K562 (cell line): Measurements from ENCODE around the gene OXLD1. TPM values are rescaled to one million over a fixed set of nuclear protein-coding genes. Genes with fewer than 3 reads are reported as not detected.

ENCODE experiments used
- BRCA1 ChIP-seq, 2 experiments: fragments of 450-650 bp in 1 of 2; sonication (generic) in 1 of 2; formaldehyde crosslinking in 1 of 2; IDR thresholded peaks; 2 replicates each; pipeline versions ENCODE4 v1.5.0 to v1.6.1; 2017 to 2020; ENCODE audit warnings: mild to moderate bottlenecking in 1 of 2, missing genetic modification reagents in 1 of 2
- CBX2 ChIP-seq: fragments of 200-600 bp; sonication (generic); IDR thresholded peaks from one replicate; pipeline ENCODE4 v1.6.1; 2012; ENCODE audit warnings: mild to moderate bottlenecking, low read length, inconsistent platforms; ENCODE audit not compliant: insufficient read depth, poor library complexity, severe bottlenecking
- CTBP1 ChIP-seq: fragments of 450-650 bp; IDR thresholded peaks from 2 replicates; pipeline ENCODE4 v1.6.1; 2016; ENCODE audit warnings: borderline replicate concordance
- DNMT1 ChIP-seq: fragments of 450-650 bp; IDR thresholded peaks from 2 replicates; pipeline ENCODE4 v1.6.1; 2016; ENCODE audit warnings: antibody characterized with exemption, mild to moderate bottlenecking
- EHMT2 ChIP-seq: fragments of 450-650 bp; IDR thresholded peaks from 2 replicates; pipeline ENCODE4 v1.6.1; 2018; ENCODE audit warnings: antibody characterized with exemption
- ETV5 ChIP-seq: sonication (generic); formaldehyde crosslinking; IDR thresholded peaks from 2 replicates; pipeline ENCODE4 v1.4.0; 2020; ENCODE audit warnings: low read depth, mild to moderate bottlenecking, missing genetic modification reagents
- KDM2B ChIP-seq: fragments of 250-450 bp; sonication (Bioruptor Pico); IDR thresholded peaks from 2 replicates; pipeline ENCODE4 v1.8.0; 2021; ENCODE audit warnings: mild to moderate bottlenecking, moderate library complexity
- MIER1 ChIP-seq: fragments of 450-650 bp; IDR thresholded peaks from 2 replicates; pipeline ENCODE4 v1.6.1; 2016; ENCODE audit warnings: antibody characterized with exemption, mild to moderate bottlenecking, low read depth
- MXD1 ChIP-seq: fragments of 250-450 bp; sonication (Bioruptor Pico); IDR thresholded peaks from 2 replicates; pipeline ENCODE4 v1.8.0; 2021; ENCODE audit warnings: borderline replicate concordance, mild to moderate bottlenecking, moderate library complexity; ENCODE audit not compliant: poor library complexity, severe bottlenecking
- RCOR1 ChIP-seq, 2 experiments: IDR thresholded peaks; 2 replicates each; pipeline ENCODE4 v1.6.1; 2012; ENCODE audit warnings: low read depth in 2 of 2, low read length in 2 of 2, borderline replicate concordance in 1 of 2, improper control_type of control experiment in 1 of 2
- SLC30A9 ChIP-seq: fragments of 250-450 bp; sonication (Bioruptor Pico); IDR thresholded peaks from 2 replicates; pipeline ENCODE4 v1.8.0; 2022; ENCODE audit warnings: mild to moderate bottlenecking, moderate library complexity
- SPI1 ChIP-seq: IDR thresholded peaks from 2 replicates; pipeline ENCODE4 v1.6.1; 2011; ENCODE audit warnings: low read depth, low read length, control low read depth, borderline replicate concordance
- SREBF1 ChIP-seq: fragments of 150-350 bp; IDR thresholded peaks from 2 replicates; pipeline ENCODE4 v1.6.1; 2014; ENCODE audit warnings: antibody characterized with exemption, low read depth, low read length, borderline replicate concordance
- THRB ChIP-seq: fragments of 450-650 bp; formaldehyde crosslinking; conservative IDR thresholded peaks from 2 replicates; pipeline ENCODE4 v1.4.0; 2022; ENCODE audit warnings: mild to moderate bottlenecking, missing genetic modification characterization
- ZC3H8 ChIP-seq: fragments of 450-650 bp; IDR thresholded peaks from 2 replicates; pipeline ENCODE4 v1.6.1; 2017
- ZNF263 ChIP-seq: sonication (generic); formaldehyde crosslinking; IDR thresholded peaks from 2 replicates; pipeline ENCODE4 v1.8.0; 2022; ENCODE audit warnings: mild to moderate bottlenecking, missing genetic modification reagents, borderline replicate concordance
- ZNF282 ChIP-seq: sonication (generic); formaldehyde crosslinking; IDR thresholded peaks from 2 replicates; pipeline ENCODE4 v1.8.1; 2023; ENCODE audit warnings: missing genetic modification reagents
- ZNF3 ChIP-seq: fragments of 250-450 bp; sonication (Bioruptor Pico); IDR thresholded peaks from 2 replicates; pipeline ENCODE4 v1.5.0; 2021; ENCODE audit warnings: mild to moderate bottlenecking, moderate library complexity
- ZNF551 ChIP-seq: fragments of 250-450 bp; sonication (Bioruptor Pico); IDR thresholded peaks from 2 replicates; pipeline ENCODE4 v1.5.0; 2021; ENCODE audit warnings: mild to moderate bottlenecking, moderate library complexity
- ZNF785 ChIP-seq: fragments of 250-450 bp; sonication (Bioruptor Pico); IDR thresholded peaks from 2 replicates; pipeline ENCODE4 v1.4.0; 2020; ENCODE audit warnings: mild to moderate bottlenecking
- ZNF79 ChIP-seq: fragments of 250-450 bp; sonication (Bioruptor Pico); IDR thresholded peaks from 2 replicates; pipeline ENCODE4 v1.4.0; 2020; ENCODE audit warnings: low read depth, mild to moderate bottlenecking, moderate library complexity
- polyA plus RNA-seq, 8 experiments: library from polyadenylated mRNA; depleted of rRNA in 4 of 8; stranded (reverse) in 5 of 8; unstranded in 3 of 8; fragments of >200 nt; fragmentation: Nextera tagmentation in 2 of 8; fragmentation: Illumina TruSeq in 1 of 8; extraction: Ambion mirVana in 2 of 8; extraction: Trizol in 1 of 8; gene quantifications; 2 replicates each; pipeline versions ENCODE4 v1.2.1 to v1.2.3, GENCODE V29; 2011 to 2014; ENCODE audit warnings: inconsistent platforms in 1 of 8, missing spikeins in 1 of 8
- total RNA-seq, 7 experiments: library from RNA; depleted of rRNA in 6 of 7; stranded (reverse); fragments of >200 nt in 6 of 7; fragmentation: Illumina TruSeq in 2 of 7; extraction: Trizol in 2 of 7; gene quantifications; 2 replicates each; pipeline versions ENCODE4 v1.2.1 to v1.2.3, GENCODE V29; 2011 to 2021; ENCODE audit warnings: low replicate concordance in 1 of 7
- TF ChIP-seq, protein P1 (sequence below): fragments of 200-800 bp; sonication (Bioruptor generic); IDR thresholded peaks from 2 replicates; pipeline ENCODE4 v1.6.1; 2017; ENCODE audit warnings: missing genetic modification characterization, missing compliant biosample characterization
- TF ChIP-seq, protein P2 (sequence below): IDR thresholded peaks from 2 replicates; pipeline ENCODE4 v1.6.1; 2011; ENCODE audit warnings: borderline replicate concordance, low read depth, mild to moderate bottlenecking, moderate library complexity, low read length; ENCODE audit not compliant: insufficient read depth, poor library complexity, severe bottlenecking

OXLD1 gene
- total and polyA plus RNA-seq, 9 of the 15 experiments (the other 6 are each of a cell fraction or from before 2014, with no cell fraction given) = 4.4 to 115 (median 29.3) TPM

DNA sequence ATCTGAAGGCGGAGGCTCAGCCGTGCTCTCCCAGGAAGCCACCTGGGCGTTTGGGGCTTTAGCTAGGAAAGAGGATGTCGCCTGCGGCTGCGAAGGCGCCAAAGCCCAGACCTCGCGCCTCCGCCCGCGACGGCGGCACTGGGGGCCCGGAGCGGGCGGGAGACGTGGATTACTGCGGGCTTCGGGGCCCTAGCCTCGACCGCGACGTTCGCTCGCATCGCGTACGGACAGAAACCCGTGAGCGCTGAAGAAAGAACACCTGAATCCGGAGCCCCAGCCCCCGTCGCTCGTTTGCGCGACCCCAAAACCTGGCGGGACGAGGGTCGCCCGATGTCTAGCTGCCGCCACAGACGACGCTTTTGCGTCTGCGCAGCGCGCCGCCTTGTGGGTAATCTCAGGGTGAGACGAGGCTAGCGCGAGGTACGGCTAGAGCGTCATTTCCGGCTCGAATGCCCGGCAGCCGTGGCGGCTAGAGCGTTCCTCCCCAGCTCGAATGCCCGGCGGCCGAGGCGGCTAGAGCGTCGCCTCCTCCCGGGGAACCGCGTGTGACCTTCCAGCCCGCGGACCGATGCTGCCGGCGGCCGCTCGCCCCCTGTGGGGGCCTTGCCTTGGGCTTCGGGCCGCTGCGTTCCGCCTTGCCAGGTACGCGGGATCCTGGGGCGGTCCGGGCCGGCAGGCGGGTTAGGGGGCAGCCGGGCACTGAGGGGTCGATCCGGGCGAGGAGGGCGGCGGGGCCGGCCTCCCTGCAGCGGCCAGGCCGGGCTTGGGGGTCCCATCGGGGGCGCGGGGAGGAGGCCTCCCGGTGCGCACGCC lies 36.7 kb upstream of the OXLD1 start, which contains the start of gene MRPL12 (continued):
- TF ChIP-seq THRB (CRISPR knock-in tag) = no peak
- TF ChIP-seq BRCA1 (IDR thresholded peaks at IDR 0.05) = no peak
- no peak for TF ChIP-seq BRCA1 (CRISPR knock-in tag; IDR thresholded peaks at IDR 0.05)
- no peak for TF ChIP-seq ZNF551
- no peak for TF ChIP-seq ZNF79 (CRISPR knock-in tag)
- TF ChIP-seq SPI1 = no peak
- TF ChIP-seq MIER1 = no peak
- TF ChIP-seq CTBP1 = peak; percentile 83
- no peak for TF ChIP-seq DNMT1
- TF ChIP-seq EHMT2 = no peak
- no peak for TF ChIP-seq RCOR1 (IDR thresholded peaks at IDR 0.05; ENCODE audit: borderline replicate concordance in 1 of 2, low read depth in 2 of 2, low read length in 2 of 2)
- TF ChIP-seq ZNF282 (CRISPR knock-in tag) = no peak
- TF ChIP-seq MXD1 (CRISPR knock-in tag) = peak; percentile 95
- no peak for TF ChIP-seq ZNF3 (CRISPR knock-in tag)
- TF ChIP-seq ETV5 (CRISPR knock-in tag) = peak; percentile 91
- TF ChIP-seq ZNF785 (CRISPR knock-in tag) = no peak
- no peak for TF ChIP-seq SLC30A9 (CRISPR knock-in tag)
- no peak for TF ChIP-seq SREBF1
- TF ChIP-seq, protein P1, sequence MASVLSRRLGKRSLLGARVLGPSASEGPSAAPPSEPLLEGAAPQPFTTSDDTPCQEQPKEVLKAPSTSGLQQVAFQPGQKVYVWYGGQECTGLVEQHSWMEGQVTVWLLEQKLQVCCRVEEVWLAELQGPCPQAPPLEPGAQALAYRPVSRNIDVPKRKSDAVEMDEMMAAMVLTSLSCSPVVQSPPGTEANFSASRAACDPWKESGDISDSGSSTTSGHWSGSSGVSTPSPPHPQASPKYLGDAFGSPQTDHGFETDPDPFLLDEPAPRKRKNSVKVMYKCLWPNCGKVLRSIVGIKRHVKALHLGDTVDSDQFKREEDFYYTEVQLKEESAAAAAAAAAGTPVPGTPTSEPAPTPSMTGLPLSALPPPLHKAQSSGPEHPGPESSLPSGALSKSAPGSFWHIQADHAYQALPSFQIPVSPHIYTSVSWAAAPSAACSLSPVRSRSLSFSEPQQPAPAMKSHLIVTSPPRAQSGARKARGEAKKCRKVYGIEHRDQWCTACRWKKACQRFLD (CRISPR knock-in tag) = peak; percentile 73; the same call in 1 of the 2 replicates
- peak; percentile 31; the same call in 1 of the 2 replicates for TF ChIP-seq KDM2B (CRISPR knock-in tag)
- no peak for TF ChIP-seq ZC3H8
- no peak for TF ChIP-seq ZNF263 (CRISPR knock-in tag)
- no peak for TF ChIP-seq CBX2
- TF ChIP-seq, protein P2, sequence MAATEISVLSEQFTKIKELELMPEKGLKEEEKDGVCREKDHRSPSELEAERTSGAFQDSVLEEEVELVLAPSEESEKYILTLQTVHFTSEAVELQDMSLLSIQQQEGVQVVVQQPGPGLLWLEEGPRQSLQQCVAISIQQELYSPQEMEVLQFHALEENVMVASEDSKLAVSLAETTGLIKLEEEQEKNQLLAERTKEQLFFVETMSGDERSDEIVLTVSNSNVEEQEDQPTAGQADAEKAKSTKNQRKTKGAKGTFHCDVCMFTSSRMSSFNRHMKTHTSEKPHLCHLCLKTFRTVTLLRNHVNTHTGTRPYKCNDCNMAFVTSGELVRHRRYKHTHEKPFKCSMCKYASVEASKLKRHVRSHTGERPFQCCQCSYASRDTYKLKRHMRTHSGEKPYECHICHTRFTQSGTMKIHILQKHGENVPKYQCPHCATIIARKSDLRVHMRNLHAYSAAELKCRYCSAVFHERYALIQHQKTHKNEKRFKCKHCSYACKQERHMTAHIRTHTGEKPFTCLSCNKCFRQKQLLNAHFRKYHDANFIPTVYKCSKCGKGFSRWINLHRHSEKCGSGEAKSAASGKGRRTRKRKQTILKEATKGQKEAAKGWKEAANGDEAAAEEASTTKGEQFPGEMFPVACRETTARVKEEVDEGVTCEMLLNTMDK = peak; percentile 40
